H1 (cell line): Measurements from ENCODE around the gene DNAL1. TPM values are rescaled to one million over a fixed set of nuclear protein-coding genes. Genes with fewer than 3 reads are reported as not detected.

Experiments
- CTCF ChIA-PET: fragments of 300-600 bp; sonication (Branson Sonifier 250); formaldehyde crosslinking; loops from one replicate; lab custom pipeline; 2021; ENCODE audit not compliant: partially characterized antibody; lab: Charles Lee
- POLR2A ChIA-PET: fragments of 300-600 bp; sonication (Branson Sonifier 250); formaldehyde crosslinking; loops from one replicate; lab custom pipeline; 2021; ENCODE audit warnings: inconsistent platforms; ENCODE audit not compliant: partially characterized antibody; lab: Charles Lee
- DNase-seq, 2 experiments: peaks; one replicate each; pipeline versions ENCODE4 v3.0.0 to v3.0.0-alpha.2; 2010 to 2022; ENCODE audit warnings: low spot score in 2 of 2, low read depth in 1 of 2, mixed read lengths in 1 of 2
- FAIRE-seq: peaks from 2 replicates; lab custom pipeline; 2011; peaks lifted over from hg19 to GRCh38; lab: Jason Lieb, UNC
- H2AFZ ChIP-seq: 2 replicates; pipeline ENCODE4 v1.8.1; 2012; ENCODE audit warnings: low read length, inconsistent platforms
- H2AK5ac ChIP-seq: 2 replicates; pipeline ENCODE4 v1.6.1; 2013; ENCODE audit warnings: low read depth, low read length
- H2BK120ac ChIP-seq: replicated peaks from 2 replicates; pipeline ENCODE3; 2013; ENCODE audit warnings: low read depth, low read length, inconsistent platforms
- H2BK12ac ChIP-seq: 2 replicates; pipeline ENCODE4 v1.6.1; 2013; ENCODE audit warnings: low read depth, low read length
- H2BK15ac ChIP-seq: 2 replicates; pipeline ENCODE4 v1.6.1; 2013; ENCODE audit warnings: low read length
- H2BK20ac ChIP-seq: 2 replicates; pipeline ENCODE4 v1.6.1; 2013; ENCODE audit warnings: low read length
- H2BK5ac ChIP-seq: 2 replicates; pipeline ENCODE4 v1.6.1; 2013; ENCODE audit warnings: low read depth, low read length
- H3K14ac ChIP-seq: 2 replicates; pipeline ENCODE4 v1.6.1; 2013; ENCODE audit warnings: inconsistent platforms; ENCODE audit not compliant: insufficient read length
- H3K18ac ChIP-seq: 2 replicates; pipeline ENCODE4 v1.6.1; 2013; ENCODE audit warnings: low read length; ENCODE audit errors: extremely low read depth
- H3K23ac ChIP-seq: 2 replicates; pipeline ENCODE4 v1.6.1; 2013; ENCODE audit warnings: inconsistent platforms; ENCODE audit not compliant: insufficient read length
- H3K23me2 ChIP-seq: 2 replicates; pipeline ENCODE4 v1.6.1; 2013; ENCODE audit warnings: low read depth, low read length
- H3K27ac ChIP-seq: 2 replicates; pipeline ENCODE4 v1.6.1; 2011; ENCODE audit warnings: low read depth, low read length, inconsistent platforms
- H3K27me3 ChIP-seq, 4 experiments: replicated peaks in 1 of 4; 1 replicate in 1 of 4; 2 replicates in 3 of 4; pipeline versions ENCODE4 v1.6.1 to v1.8.1; 2011 to 2013; ENCODE audit warnings: low read length in 3 of 4, mild to moderate bottlenecking in 3 of 4, inconsistent platforms in 2 of 4, mixed read lengths in 2 of 4, moderate library complexity in 1 of 4; ENCODE audit not compliant: control insufficient read depth in 3 of 4, insufficient read depth in 3 of 4; ENCODE audit errors: extremely low read depth in 1 of 4
- H3K36me3 ChIP-seq, 4 experiments: 2 replicates each; pipeline versions ENCODE4 v1.6.1 to v1.8.1; 2011 to 2013; ENCODE audit warnings: mild to moderate bottlenecking in 4 of 4, low read length in 3 of 4, moderate library complexity in 2 of 4, control low read depth in 1 of 4, inconsistent platforms in 1 of 4; ENCODE audit not compliant: insufficient read depth in 4 of 4, control insufficient read depth in 2 of 4
- H3K4ac ChIP-seq: replicated peaks from 2 replicates; pipeline ENCODE3; 2013; ENCODE audit warnings: low read length, low read depth, mixed read lengths, inconsistent platforms; ENCODE audit not compliant: insufficient read length
- H3K4me1 ChIP-seq, 4 experiments: replicated peaks in 1 of 4; 1 replicate in 1 of 4; 2 replicates in 3 of 4; pipeline versions ENCODE4 v1.6.1 to v1.8.1; 2011 to 2013; ENCODE audit warnings: low read length in 3 of 4, inconsistent platforms in 2 of 4, mixed read lengths in 1 of 4; ENCODE audit not compliant: insufficient read depth in 4 of 4, control insufficient read depth in 3 of 4
- H3K4me2 ChIP-seq, 2 experiments: 2 replicates each; pipeline versions ENCODE4 v1.6.1 to v1.8.1; 2011 to 2013; ENCODE audit warnings: low read depth in 2 of 2, low read length in 2 of 2, control low read depth in 1 of 2, inconsistent platforms in 1 of 2, mild to moderate bottlenecking in 1 of 2; ENCODE audit not compliant: insufficient read depth in 1 of 2
- H3K4me3 ChIP-seq, 4 experiments: fragments of 200-600, 300-600 bp in 1 of 4; sonication (generic), shearing (Covaris generic), sonication (Bioruptor Twin) in 1 of 4; 2 replicates each; pipeline versions ENCODE4 v1.5.1 to v1.8.1; 2011 to 2016; ENCODE audit warnings: low read length in 4 of 4, low read depth in 3 of 4, control low read depth in 2 of 4, inconsistent platforms in 2 of 4, mild to moderate bottlenecking in 2 of 4, mixed read lengths in 1 of 4, moderate library complexity in 1 of 4; ENCODE audit not compliant: insufficient read depth in 2 of 4; ENCODE audit errors: extremely low read depth in 1 of 4
- H3K56ac ChIP-seq: replicated peaks from 2 replicates; pipeline ENCODE3; 2013; ENCODE audit warnings: low read depth, mild to moderate bottlenecking, mixed read lengths, low read length, inconsistent platforms; ENCODE audit not compliant: insufficient read length
- H3K79me1 ChIP-seq: 2 replicates; pipeline ENCODE4 v1.6.1; 2013; ENCODE audit warnings: low read depth, low read length, control low read depth
- H3K79me2 ChIP-seq, 2 experiments: 2 replicates each; pipeline versions ENCODE4 v1.6.1 to v1.8.1; 2012 to 2013; ENCODE audit warnings: low read length in 2 of 2, mild to moderate bottlenecking in 2 of 2, inconsistent platforms in 1 of 2; ENCODE audit not compliant: insufficient read depth in 2 of 2, control insufficient read depth in 1 of 2
- H3K9ac ChIP-seq, 4 experiments: replicated peaks in 1 of 4; 1 replicate in 1 of 4; 2 replicates in 3 of 4; pipeline versions ENCODE4 v1.6.1 to v1.8.1; 2011 to 2013; ENCODE audit warnings: low read depth in 3 of 4, low read length in 3 of 4, control low read depth in 2 of 4, mild to moderate bottlenecking in 2 of 4, moderate library complexity in 2 of 4, inconsistent platforms in 1 of 4; ENCODE audit errors: extremely low read depth in 1 of 4
- H3K9me3 ChIP-seq, 2 experiments: 2 replicates each; pipeline versions ENCODE4 v1.6.1 to v1.8.1; 2012 to 2013; ENCODE audit warnings: mild to moderate bottlenecking in 2 of 2, moderate library complexity in 2 of 2, control low read depth in 1 of 2, inconsistent platforms in 1 of 2, low read depth in 1 of 2, low read length in 1 of 2, mixed read lengths in 1 of 2; ENCODE audit not compliant: insufficient read depth in 2 of 2
- H4K20me1 ChIP-seq, 2 experiments: replicated peaks in 1 of 2; 2 replicates each; pipeline versions ENCODE3 to v1.8.1; 2011 to 2013; ENCODE audit warnings: inconsistent platforms in 2 of 2, low read length in 2 of 2, mild to moderate bottlenecking in 1 of 2; ENCODE audit not compliant: insufficient read depth in 2 of 2, control insufficient read depth in 1 of 2
- H4K5ac ChIP-seq: 2 replicates; pipeline ENCODE4 v1.6.1; 2013; ENCODE audit warnings: low read length, low read depth, mixed read lengths, inconsistent platforms; ENCODE audit not compliant: insufficient read length
- H4K8ac ChIP-seq: 2 replicates; pipeline ENCODE4 v1.8.0; 2013; ENCODE audit warnings: mild to moderate bottlenecking, moderate library complexity, low read length, inconsistent platforms; ENCODE audit not compliant: insufficient read depth; ENCODE audit errors: extremely low read depth
- H4K91ac ChIP-seq: replicated peaks from 2 replicates; pipeline ENCODE3; 2013; ENCODE audit warnings: low read length, mixed read lengths, inconsistent platforms; ENCODE audit not compliant: insufficient read length
- CHD1 ChIP-seq: IDR thresholded peaks from 2 replicates; pipeline ENCODE4 v1.6.1; 2012; ENCODE audit warnings: low read depth, low read length, improper control_type of control experiment
- CTBP2 ChIP-seq: IDR thresholded peaks from 2 replicates; pipeline ENCODE4 v1.7.0; 2011; ENCODE audit warnings: borderline replicate concordance, mild to moderate bottlenecking, moderate library complexity, mixed read lengths, low read length; ENCODE audit not compliant: insufficient read depth, insufficient read length
- GABPA ChIP-seq: IDR thresholded peaks from 2 replicates; pipeline ENCODE4 v1.6.1; 2011; ENCODE audit warnings: mild to moderate bottlenecking, low read length, moderate library complexity, borderline replicate concordance; ENCODE audit not compliant: insufficient read depth
- KDM4A ChIP-seq: IDR thresholded peaks from one replicate; pipeline ENCODE4 v1.7.1; 2012; ENCODE audit warnings: low read depth, mild to moderate bottlenecking, moderate library complexity, low read length, inconsistent platforms; ENCODE audit not compliant: severe bottlenecking
- NANOG ChIP-seq: IDR thresholded peaks from 2 replicates; pipeline ENCODE4 v1.6.1; 2011; ENCODE audit warnings: low read length, low read depth, mild to moderate bottlenecking, inconsistent platforms; ENCODE audit not compliant: insufficient read depth, poor library complexity, severe bottlenecking
- POU5F1 ChIP-seq: IDR thresholded peaks from 2 replicates; pipeline ENCODE4 v1.6.1; 2011; ENCODE audit warnings: low read depth, mild to moderate bottlenecking, low read length, moderate library complexity
- SP2 ChIP-seq: IDR thresholded peaks from 2 replicates; pipeline ENCODE4 v1.6.1; 2012; ENCODE audit warnings: mild to moderate bottlenecking, low read length, inconsistent platforms
- TCF12 ChIP-seq: IDR thresholded peaks from 2 replicates; pipeline ENCODE4 v1.6.1; 2011; ENCODE audit warnings: low read depth, mild to moderate bottlenecking, low read length
- TEAD4 ChIP-seq: IDR thresholded peaks from 2 replicates; pipeline ENCODE4 v1.6.1; 2012; ENCODE audit warnings: low read depth, low read length, inconsistent platforms, mixed read lengths
- WGBS, 2 experiments: shearing (Covaris generic) in 1 of 2; methylation state at CpG; one replicate each; pipeline versions ENCODE4 v1.1.6 to v1.1.7; 2013 to 2015; ENCODE audit warnings: low lambda C conversion rate in 2 of 2, mixed read lengths in 2 of 2, inconsistent platforms in 1 of 2, low coverage in 1 of 2, missing lambda C conversion rate in 1 of 2; ENCODE audit not compliant: insufficient replicate concordance in 2 of 2, insufficient coverage in 1 of 2, insufficient read length in 1 of 2; ENCODE audit errors: extremely low coverage in 1 of 2, missing lambda C conversion rate in 1 of 2; 5-methylcytosine and 5-hydroxymethylcytosine counted together
- polyA plus RNA-seq, 7 experiments: library from polyadenylated mRNA; depleted of rRNA in 3 of 7; stranded (reverse) in 5 of 7; unstranded in 2 of 7; fragments of >200 nt in 5 of 7; fragments of 200-250 nt in 2 of 7; gene quantifications; 1 replicate in 5 of 7; 2 replicates in 1 of 7; 4 replicates in 1 of 7; pipeline versions ENCODE4 v1.2.1 to v1.2.3, GENCODE V29; 2011 to 2013; ENCODE audit warnings: missing spikeins in 2 of 7, mixed read lengths in 2 of 7
- total RNA-seq: library from RNA; stranded (reverse); fragmentation: NEBNext Ultra II Directional; extraction: Animal tissue kit (Norgen Biotek cat#: 25700); gene quantifications from 2 replicates; pipeline ENCODE4 v1.2.1, GENCODE V29; 2021
- TF ChIP-seq, protein P1 (sequence below): IDR thresholded peaks from 2 replicates; pipeline ENCODE4 v1.6.1; 2012; ENCODE audit warnings: low read length, inconsistent platforms
- TF ChIP-seq, protein P2 (sequence below): IDR thresholded peaks from 2 replicates; pipeline ENCODE4 v1.6.1; 2012; ENCODE audit warnings: inconsistent platforms

DNAL1 gene
- total and polyA plus RNA-seq, 2 of the 8 experiments (the other 6 are each of a cell fraction or from before 2014, with no cell fraction given): 2.8 to 16.8 TPM

DNA sequence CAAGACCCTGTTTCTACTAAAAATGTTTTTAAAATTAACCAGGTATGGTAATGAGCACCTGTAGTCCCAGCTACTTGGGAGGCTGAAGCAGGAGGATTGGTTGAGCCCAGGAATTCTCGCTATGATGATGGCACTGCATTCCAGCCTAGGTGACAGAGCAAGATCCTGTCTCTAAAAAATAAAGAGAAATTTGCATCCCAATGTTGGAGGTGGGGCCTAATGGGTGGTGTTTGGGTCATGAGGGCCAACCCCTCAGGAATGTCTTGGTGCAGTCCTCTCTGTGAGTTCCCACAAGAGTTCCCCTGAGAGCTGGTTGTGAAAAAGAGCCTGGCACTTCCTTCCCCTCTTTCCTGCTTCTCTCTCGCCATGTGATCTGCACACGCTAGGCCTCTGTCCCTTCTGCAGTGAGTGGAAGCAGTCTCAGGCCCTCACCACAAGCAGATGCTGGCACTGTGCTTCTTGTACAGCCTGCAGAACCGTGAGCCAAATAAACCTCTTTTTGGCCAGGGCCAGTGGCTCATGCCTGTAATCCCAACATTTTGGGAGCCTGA, 21.2 kb upstream of the DNAL1 start:
- Histone ChIP-seq H4K5ac (no peak overlapping the region), H3K4me3 (no peak overlapping the region), H4K8ac (no peak overlapping the region), H3K18ac (no peak overlapping the region), H3K23me2 (no peaks in the 10 kb centered on the region), H3K56ac (no peak overlapping the region), H2BK5ac (no peak overlapping the region), H3K79me1 (no peaks in the 10 kb centered on the region), H2BK15ac (no peak overlapping the region; the same call in 1 of the 2 replicates), H4K20me1 (peaks cover 0 to 3% of the 10 kb centered on the region in 2 experiments), H3K14ac (no peak overlapping the region), H3K27me3 (no peaks in the 10 kb centered on the region), H3K23ac (no peak overlapping the region), H2BK12ac (no peak overlapping the region), H3K36me3 (no peaks in the 10 kb centered on the region), H2BK20ac (no peak overlapping the region), H3K9me3 (no peaks in the 10 kb centered on the region), H2BK120ac (no peak overlapping the region), H4K91ac (no peak overlapping the region), H2AK5ac (no peak overlapping the region), H2AFZ (no peak overlapping the region), H3K27ac (no peak overlapping the region), H3K9ac (no peak overlapping the region), H3K4me1 (no peaks in the 10 kb centered on the region), H3K4ac (no peak overlapping the region), H3K79me2 (no peaks in the 10 kb centered on the region), H3K4me2 (no peak overlapping the region)
- ChIA-PET POLR2A (interaction anchor here (0.6 to 1.0 kb wide), 2 partner anchors 26 to 324 kb away, joined by 3 read pairs; no protein-coding TSS in a partner anchor), CTCF (interaction anchor here (0.6 to 0.9 kb wide), 2 partner anchors 9 to 886 kb away, joined by 3 to 4 read pairs; no protein-coding TSS in a partner anchor)
- 91% methylated on average over 4 of the region's 4 CpGs; no CpG with 5 or more reads in 1 of the 2 experiments for WGBS, 2 experiments
- DNase-seq (no peak), FAIRE-seq (no peak)
- TF ChIP-seq POU5F1: no peak
- TF ChIP-seq TEAD4: peak; percentile 50; the same call in 1 of the 2 replicates
- TF ChIP-seq, protein P1, sequence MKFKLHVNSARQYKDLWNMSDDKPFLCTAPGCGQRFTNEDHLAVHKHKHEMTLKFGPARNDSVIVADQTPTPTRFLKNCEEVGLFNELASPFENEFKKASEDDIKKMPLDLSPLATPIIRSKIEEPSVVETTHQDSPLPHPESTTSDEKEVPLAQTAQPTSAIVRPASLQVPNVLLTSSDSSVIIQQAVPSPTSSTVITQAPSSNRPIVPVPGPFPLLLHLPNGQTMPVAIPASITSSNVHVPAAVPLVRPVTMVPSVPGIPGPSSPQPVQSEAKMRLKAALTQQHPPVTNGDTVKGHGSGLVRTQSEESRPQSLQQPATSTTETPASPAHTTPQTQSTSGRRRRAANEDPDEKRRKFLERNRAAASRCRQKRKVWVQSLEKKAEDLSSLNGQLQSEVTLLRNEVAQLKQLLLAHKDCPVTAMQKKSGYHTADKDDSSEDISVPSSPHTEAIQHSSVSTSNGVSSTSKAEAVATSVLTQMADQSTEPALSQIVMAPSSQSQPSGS: no peak
- TF ChIP-seq NANOG: no peak
- no peak for TF ChIP-seq KDM4A
- no peak for TF ChIP-seq CTBP2
- no peak for TF ChIP-seq SP2
- no peak for TF ChIP-seq GABPA
- TF ChIP-seq CHD1: no peak
- TF ChIP-seq, protein P2, sequence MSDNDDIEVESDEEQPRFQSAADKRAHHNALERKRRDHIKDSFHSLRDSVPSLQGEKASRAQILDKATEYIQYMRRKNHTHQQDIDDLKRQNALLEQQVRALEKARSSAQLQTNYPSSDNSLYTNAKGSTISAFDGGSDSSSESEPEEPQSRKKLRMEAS: 0 out of 2 replicates have a peak, but pooled peaks have one; percentile 7
- no peak for TF ChIP-seq TCF12
